Hepatocyte (in vitro differentiated cells): ENCODE measurements around the gene LDHB.

ENCODE experiments used
- CTCF ChIP-seq: fragments of 200-600 bp; sonication (generic); IDR thresholded peaks from 2 replicates; pipeline ENCODE4 v1.5.1; 2016; ENCODE audit warnings: antibody characterized with exemption, mild to moderate bottlenecking; ENCODE audit not compliant: poor library complexity
- EZH2 ChIP-seq: fragments of 200-600 bp; sonication (generic); IDR thresholded peaks from 2 replicates; pipeline ENCODE4 v1.6.1; 2016; ENCODE audit warnings: antibody characterized with exemption, mild to moderate bottlenecking, borderline replicate concordance
- EZH2phosphoT487 ChIP-seq: fragments of 200-600 bp; sonication (generic); IDR thresholded peaks from one replicate; pipeline ENCODE4 v1.6.1; 2018; ENCODE audit warnings: antibody characterized with exemption, mild to moderate bottlenecking, low read depth, moderate library complexity; ENCODE audit not compliant: unreplicated experiment, severe bottlenecking

- TF ChIP-seq CTCF (no peak), EZH2phosphoT487 (no peak), EZH2 (no peak)
These were observed 6.6 kb downstream of the LDHB start for GRCh38 chr12:21650997-21651396.
